Thyroid gland (tissue), 4 donors: ENCODE measurements around the gene ECPAS. TPM values are rescaled to one million over a fixed set of nuclear protein-coding genes. Genes with fewer than 3 reads are reported as not detected.

Experiments
- DNase-seq, 2 donors: peaks; one replicate each; pipeline ENCODE4 v3.0.0-alpha.2; 2019
- H3K27ac ChIP-seq, 3 donors: fragments of 200-600 bp; sonication (generic); 1 replicate in 2 of 3; 2 replicates in 1 of 3; pipeline ENCODE4 v1.5.1; 2016 to 2019; ENCODE audit warnings: mild to moderate bottlenecking in 1 of 3, moderate library complexity in 1 of 3
- H3K27me3 ChIP-seq: fragments of 200-600 bp; sonication (generic); one replicate; pipeline ENCODE4 v1.5.1; 2019
- H3K36me3 ChIP-seq, 2 donors: fragments of 200-600 bp; sonication (generic); one replicate each; pipeline ENCODE4 v1.5.1; 2016 to 2019
- H3K4me1 ChIP-seq, 2 donors: fragments of 200-600 bp; sonication (generic); one replicate each; pipeline ENCODE4 v1.5.1; 2017 to 2019
- H3K4me3 ChIP-seq, 3 donors: fragments of 200-600 bp; sonication (generic); replicated peaks in 1 of 3; 1 replicate in 2 of 3; 2 replicates in 1 of 3; pipeline ENCODE4 v1.5.1; 2016; ENCODE audit warnings: mild to moderate bottlenecking in 1 of 3
- H3K9me3 ChIP-seq: fragments of 200-600 bp; sonication (generic); one replicate; pipeline ENCODE4 v1.5.1; 2017
- CTCF ChIP-seq, 6 experiments: fragments of 200-600 bp in 3 of 6; fragments of 450-650 bp in 3 of 6; sonication (generic) in 3 of 6; IDR thresholded peaks; one replicate each; pipeline ENCODE4 v1.5.1; 2016 to 2019; ENCODE audit warnings: antibody characterized with exemption in 6 of 6, mild to moderate bottlenecking in 2 of 6, inconsistent platforms in 1 of 6, moderate library complexity in 1 of 6
- POLR2A ChIP-seq, 2 donors: fragments of 450-650 bp; IDR thresholded peaks; one replicate each; pipeline ENCODE4 v1.6.1; 2017; ENCODE audit warnings: antibody characterized with exemption in 2 of 2, mild to moderate bottlenecking in 2 of 2, moderate library complexity in 1 of 2
- WGBS, 2 donors: methylation state at CpG; one replicate each; pipeline ENCODE4 v1.1.5; 2017; 5-methylcytosine and 5-hydroxymethylcytosine counted together
- intact Hi-C: fragments of 100-400 bp; cut with DNase I; formaldehyde crosslinking; loops from one replicate; pipeline ENCODE4 v1.15.1; 2023
- total RNA-seq, 4 donors: library from RNA; depleted of rRNA; stranded (reverse); fragments of >200 nt; gene quantifications; one replicate each; pipeline ENCODE4 v1.2.3, GENCODE V29; 2016

The ECPAS gene
- total RNA-seq, 4 donors from 2014 or later, result 78.1 to 128 (median 81.5) TPM

GRCh38 chr9:111375062-111375461 is 109.1 kb downstream of the ECPAS start:
- 93 to 96% methylated on average over 2 of the region's 2 CpGs for WGBS, 2 donors
- H3K36me3 ChIP-seq, result peaks cover 32 to 45% of the 10 kb centered on the region in 2 donors
- no peak for DNase-seq
- TF ChIP-seq CTCF (IDR thresholded peaks at IDR 0.05) (no peak), POLR2A (IDR thresholded peaks at IDR 0.05) (no peak)
- no peak overlapping the region for H3K4me3 ChIP-seq
- no peaks in the 10 kb centered on the region for H3K27me3 ChIP-seq
- no peak overlapping the region for H3K27ac ChIP-seq
- H3K4me1 ChIP-seq, result no peaks in the 10 kb centered on the region
- intact Hi-C loops, result no loop called here
- H3K9me3 ChIP-seq, result no peaks in the 10 kb centered on the region

DNA sequence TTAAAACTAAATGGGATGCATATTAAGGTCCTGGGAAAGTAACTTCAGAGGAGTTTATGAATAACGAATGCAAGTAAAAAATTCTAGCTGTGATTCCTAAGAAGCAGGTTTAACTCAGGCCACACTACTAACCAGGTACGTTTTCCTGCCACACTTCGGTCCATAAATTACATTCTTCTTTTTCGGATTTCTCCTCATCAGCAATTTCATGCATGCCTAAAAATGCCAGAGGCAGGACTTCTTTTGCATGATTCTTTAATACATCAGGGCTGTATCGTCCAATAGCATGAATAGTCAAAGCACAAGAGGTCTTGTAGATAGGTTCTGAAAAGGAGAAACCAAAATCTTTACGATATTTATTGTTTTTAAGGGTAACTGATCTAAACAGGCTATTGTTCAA is 111.9 kb downstream of the ECPAS start:
- no peaks in the 10 kb centered on the region for H3K9me3 ChIP-seq
- 97 to 98% methylated on average over 6 of the region's 6 CpGs for WGBS, 2 donors
- intact Hi-C loops, result no loop called here
- no peak overlapping the region for H3K4me3 ChIP-seq
- H3K4me1 ChIP-seq, result no peaks in the 10 kb centered on the region
- peaks cover 46 to 56% of the 10 kb centered on the region in 2 donors for H3K36me3 ChIP-seq
- H3K27ac ChIP-seq, result no peak overlapping the region
- no peaks in the 10 kb centered on the region for H3K27me3 ChIP-seq
- no peak for TF ChIP-seq CTCF (IDR thresholded peaks at IDR 0.05)
- no peak for TF ChIP-seq POLR2A (IDR thresholded peaks at IDR 0.05)
- no peak for DNase-seq

DNA sequence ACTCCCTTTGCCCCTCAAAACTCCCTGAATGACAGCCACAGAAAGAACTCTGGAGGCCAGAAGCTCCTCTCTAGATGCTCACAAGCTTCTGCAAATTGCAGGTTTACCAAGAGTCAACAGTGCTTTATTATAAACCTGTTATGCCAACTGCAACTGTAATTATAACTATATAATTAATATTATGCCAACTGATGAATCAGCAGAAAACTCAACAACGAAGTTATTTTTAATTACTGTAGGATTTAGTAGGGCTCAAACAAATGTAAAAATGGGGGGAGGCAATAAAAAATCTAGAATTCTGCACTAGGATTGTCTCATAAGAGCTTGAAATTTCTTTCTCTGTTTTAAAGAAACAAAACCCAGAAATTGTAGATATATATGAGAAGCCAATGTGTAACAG is 117.2 kb downstream of the ECPAS start:
- H3K4me3 ChIP-seq, result no peak overlapping the region
- WGBS, 2 donors, result 91 to 98% methylated on average over 1 of the region's 1 CpG
- no peaks in the 10 kb centered on the region for H3K27me3 ChIP-seq
- H3K36me3 ChIP-seq, result peaks cover 56 to 62% of the 10 kb centered on the region in 2 donors
- H3K4me1 ChIP-seq, result no peaks in the 10 kb centered on the region
- H3K27ac ChIP-seq, result no peak overlapping the region
- H3K9me3 ChIP-seq, result no peaks in the 10 kb centered on the region
- no peak for DNase-seq
- intact Hi-C loops, result no loop called here
- no peak for TF ChIP-seq CTCF (IDR thresholded peaks at IDR 0.05)
- no peak for TF ChIP-seq POLR2A (IDR thresholded peaks at IDR 0.05)

DNA sequence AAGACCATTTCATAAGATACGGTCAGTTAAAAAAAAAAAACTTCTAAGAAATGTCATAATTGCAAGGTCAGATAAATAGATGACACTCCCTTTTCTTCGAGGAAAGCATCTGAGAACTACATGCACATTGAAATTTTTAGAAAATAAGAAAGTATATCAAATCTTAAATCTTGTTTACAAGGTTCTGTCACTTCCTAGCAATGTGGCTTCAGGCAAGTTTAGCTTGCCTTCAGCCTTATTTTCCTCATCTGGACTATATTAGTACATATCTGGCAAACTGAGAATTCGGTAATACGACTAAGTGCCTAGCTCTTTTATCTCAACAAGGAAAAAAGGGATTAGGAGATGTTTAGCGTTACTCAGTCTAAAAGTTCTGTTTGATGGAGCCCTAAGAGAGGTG is 121.7 kb downstream of the ECPAS start:
- Histone ChIP-seq H3K9me3 (no peaks in the 10 kb centered on the region), H3K27ac (no peak overlapping the region), H3K27me3 (no peaks in the 10 kb centered on the region), H3K36me3 (peaks cover 26 to 29% of the 10 kb centered on the region in 2 donors), H3K4me3 (no peak overlapping the region), H3K4me1 (no peaks in the 10 kb centered on the region)
- DNase-seq, result no peak
- intact Hi-C loops, result no loop called here
- 89 to 90% methylated on average over 5 of the region's 5 CpGs for WGBS, 2 donors
- TF ChIP-seq POLR2A (IDR thresholded peaks at IDR 0.05), result no peak
- no peak for TF ChIP-seq CTCF (IDR thresholded peaks at IDR 0.05)

GRCh38 chr9:111360881-111361280 is 123.3 kb downstream of the ECPAS start:
- Histone ChIP-seq H3K4me3 (no peak overlapping the region), H3K4me1 (no peaks in the 10 kb centered on the region), H3K27ac (no peak overlapping the region), H3K36me3 (peaks cover 19 to 21% of the 10 kb centered on the region in 2 donors), H3K9me3 (no peaks in the 10 kb centered on the region), H3K27me3 (no peaks in the 10 kb centered on the region)
- intact Hi-C loops, result no loop called here
- no peak for TF ChIP-seq CTCF (IDR thresholded peaks at IDR 0.05)
- TF ChIP-seq POLR2A (IDR thresholded peaks at IDR 0.05), result no peak
- WGBS, 2 donors, result 85 to 91% methylated on average over 2 of the region's 2 CpGs
- no peak for DNase-seq
